GM19035 (cell line): ENCODE measurements around the gene MADD.
"Not testable (repeated sequence)": the region's sequence is repeated elsewhere in the genome, so short reads cannot be mapped to it uniquely, and the experiment has no call there.

Source experiments
- ATAC-seq: cut with Tn5 transposase; IDR thresholded peaks from one replicate; pipeline ENCODE4 v1.9.1; 2021; ENCODE audit not compliant: unreplicated experiment

MADD gene

GRCh38 chr11:47317064-47317828 lies 47.3 kb downstream of the MADD start:
- ATAC-seq: no peak

DNA sequence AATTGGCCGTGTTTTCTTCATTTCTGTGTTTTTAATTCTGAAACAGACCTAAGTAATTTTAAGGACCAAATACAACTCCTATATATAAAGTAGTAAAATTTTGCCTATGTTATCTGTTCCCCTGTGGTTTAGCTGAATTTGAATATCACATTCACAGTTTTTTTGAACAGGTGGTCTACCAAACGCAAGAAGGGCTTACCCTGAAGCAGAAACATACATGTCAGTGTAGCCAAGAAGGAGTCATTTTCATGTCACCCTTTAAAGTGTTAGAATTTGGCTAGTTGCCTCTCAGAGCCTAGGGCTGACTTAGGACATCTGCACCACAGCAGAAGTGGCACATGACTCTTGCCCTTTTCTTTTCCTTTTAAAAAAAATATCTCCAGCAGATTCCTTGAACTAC lies 48.2 kb downstream of the MADD start:
- no peak for ATAC-seq

DNA sequence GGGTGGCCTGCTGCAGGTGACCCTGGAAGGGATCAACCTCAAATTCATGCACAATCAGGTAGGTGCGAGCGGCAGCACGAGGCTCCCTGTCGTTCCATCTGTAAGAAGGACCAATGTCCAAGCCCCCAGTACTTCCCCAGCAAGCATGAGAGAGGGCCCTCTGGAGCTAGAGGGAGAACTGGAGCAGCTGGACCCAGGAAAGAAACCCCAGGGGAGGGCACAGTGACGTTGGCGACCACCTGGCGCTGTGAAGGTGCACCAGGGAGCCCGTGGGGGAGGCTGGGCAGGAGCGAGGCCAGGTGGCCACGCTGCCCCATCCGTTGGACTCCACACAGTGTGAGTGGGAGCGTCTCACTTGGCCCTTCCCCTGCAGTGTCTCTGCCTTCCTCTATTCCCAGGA lies 54.6 kb downstream of the MADD start:
- ATAC-seq: no peak

GRCh38 chr11:47325271-47326041 lies 55.5 kb downstream of the MADD start:
- ATAC-seq: no peak

DNA sequence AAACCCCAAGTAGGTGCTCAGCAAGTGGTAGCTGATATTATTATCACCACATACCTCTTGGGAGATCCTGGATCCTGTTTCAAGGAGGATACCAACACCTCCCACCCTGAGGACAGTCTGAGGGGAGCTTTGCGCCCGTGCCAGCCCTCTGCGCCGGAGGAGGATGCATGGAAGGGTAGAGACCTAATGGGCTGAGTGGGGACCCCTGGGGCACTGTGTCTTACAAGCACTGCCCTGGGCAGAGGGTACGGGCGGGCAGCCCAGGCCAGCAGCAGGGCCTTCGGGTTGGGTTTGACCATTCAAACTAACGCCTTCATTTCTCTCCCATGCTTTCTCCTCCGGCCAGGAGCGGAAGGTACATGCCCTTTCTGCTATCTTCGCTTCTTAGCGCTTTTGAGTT lies 56.3 kb downstream of the MADD start:
- no peak for ATAC-seq

- ATAC-seq: no peak
These were observed 57.1 kb downstream of the MADD start for GRCh38 chr11:47327025-47327424.

DNA sequence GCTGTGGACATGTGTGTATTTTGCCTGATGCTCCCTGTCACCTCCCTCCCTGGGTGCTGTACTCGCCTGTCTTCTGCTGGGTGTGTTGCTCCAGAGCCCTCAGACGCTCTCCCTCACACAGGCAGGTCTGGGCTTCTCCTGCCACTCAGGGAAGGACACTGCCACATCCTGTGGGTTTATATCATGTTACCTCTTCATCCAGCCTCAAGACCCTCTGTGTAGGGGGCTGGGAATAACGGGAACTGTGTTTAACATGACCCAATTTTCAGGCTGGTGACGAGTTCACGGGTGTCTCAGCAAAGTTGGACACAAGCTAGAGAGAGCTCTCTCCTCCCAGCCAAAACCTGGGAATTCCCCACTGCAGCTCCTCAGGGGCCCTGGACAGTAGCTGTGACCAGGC lies 58.0 kb downstream of the MADD start:
- ATAC-seq: no peak

DNA sequence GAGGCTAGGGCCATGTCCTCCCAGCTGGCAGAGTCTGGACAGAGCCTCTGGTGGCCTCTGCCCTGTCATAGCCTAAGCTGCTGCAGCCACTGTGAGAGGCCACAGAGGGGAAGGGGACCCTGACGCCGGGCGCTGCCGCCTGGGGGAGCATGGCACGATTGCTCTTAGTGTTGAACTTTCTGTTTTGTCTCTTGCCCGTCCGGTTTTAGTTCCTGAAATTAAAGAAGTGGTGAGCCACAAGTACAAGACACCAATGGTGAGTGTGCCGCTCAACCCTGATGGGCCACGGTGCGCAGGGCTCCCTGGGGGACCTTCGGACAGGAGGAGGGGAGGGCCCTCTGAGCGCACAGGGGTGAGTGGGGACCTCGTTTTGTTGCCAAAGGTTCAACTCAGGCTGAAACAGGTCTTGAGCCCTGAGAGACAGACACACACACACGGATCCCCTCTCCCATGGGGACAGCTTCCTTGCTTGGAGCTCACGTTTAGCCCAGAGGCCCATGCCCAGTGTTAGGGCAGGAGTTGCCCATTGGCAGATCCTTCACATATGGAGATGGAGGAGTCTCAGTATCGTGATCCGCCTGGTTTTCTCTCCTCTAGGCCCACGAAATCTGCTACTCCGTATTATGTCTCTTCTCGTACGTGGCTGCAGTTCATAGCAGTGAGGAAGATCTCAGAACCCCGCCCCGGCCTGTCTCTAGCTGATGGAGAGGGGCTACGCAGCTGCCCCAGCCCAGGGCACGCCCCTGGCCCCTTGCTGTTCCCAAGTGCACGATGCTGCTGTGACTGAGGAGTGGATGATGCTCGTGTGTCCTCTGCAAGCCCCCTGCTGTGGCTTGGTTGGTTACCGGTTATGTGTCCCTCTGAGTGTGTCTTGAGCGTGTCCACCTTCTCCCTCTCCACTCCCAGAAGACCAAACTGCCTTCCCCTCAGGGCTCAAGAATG lies 58.8 kb downstream of the MADD start:
- ATAC-seq: no peak

DNA sequence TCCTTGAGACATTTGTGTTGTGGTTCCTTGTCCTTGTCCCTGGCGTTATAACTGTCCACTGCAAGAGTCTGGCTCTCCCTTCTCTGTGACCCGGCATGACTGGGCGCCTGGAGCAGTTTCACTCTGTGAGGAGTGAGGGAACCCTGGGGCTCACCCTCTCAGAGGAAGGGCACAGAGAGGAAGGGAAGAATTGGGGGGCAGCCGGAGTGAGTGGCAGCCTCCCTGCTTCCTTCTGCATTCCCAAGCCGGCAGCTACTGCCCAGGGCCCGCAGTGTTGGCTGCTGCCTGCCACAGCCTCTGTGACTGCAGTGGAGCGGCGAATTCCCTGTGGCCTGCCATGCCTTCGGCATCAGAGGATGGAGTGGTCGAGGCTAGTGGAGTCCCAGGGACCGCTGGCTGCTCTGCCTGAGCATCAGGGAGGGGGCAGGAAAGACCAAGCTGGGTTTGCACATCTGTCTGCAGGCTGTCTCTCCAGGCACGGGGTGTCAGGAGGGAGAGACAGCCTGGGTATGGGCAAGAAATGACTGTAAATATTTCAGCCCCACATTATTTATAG lies 59.6 kb downstream of the MADD start:
- no peak for ATAC-seq

GRCh38 chr11:47329987-47330931 lies 60.3 kb downstream of the MADD start:
- ATAC-seq: no peak

DNA sequence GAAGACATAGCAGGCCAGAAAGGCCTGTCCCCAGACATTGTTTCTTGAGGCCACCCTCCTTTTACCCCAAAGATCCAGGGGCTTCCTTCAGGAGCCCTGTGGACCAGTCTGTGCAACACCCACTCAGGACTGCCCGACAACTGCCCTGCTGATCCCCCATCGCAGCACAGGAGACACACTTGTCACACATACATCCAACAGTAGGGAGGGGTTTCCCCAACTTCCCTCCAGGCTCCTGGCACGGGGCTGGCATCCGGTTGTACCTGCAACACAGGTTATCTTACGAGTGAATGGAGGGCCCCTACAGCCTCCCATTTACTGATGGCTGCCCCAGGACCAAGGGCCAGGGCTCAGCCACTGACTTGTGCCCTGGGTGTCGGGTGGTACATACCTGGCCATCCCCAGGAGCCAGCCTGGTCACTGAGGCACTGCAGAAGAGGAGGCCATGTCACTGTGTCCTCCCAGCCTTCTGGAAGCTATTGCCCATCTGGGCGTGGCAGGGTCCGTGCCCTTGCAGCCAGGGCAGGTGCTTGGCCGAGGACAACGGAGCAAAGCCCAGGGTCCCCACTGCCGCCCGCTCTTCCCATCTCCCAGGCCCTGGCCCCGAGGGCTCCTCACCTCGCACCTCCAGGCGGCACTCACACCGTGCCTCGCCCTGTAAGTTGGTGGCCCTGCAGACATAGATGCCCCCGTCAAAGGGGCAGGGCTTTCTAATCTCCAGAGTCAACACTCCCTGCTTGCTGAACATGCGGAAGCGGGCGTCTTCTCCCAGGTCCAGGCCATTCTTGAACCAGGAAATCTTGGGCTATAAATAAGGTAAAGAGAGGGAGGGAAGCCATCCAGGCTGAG lies 61.7 kb downstream of the MADD start:
- ATAC-seq: no peak

DNA sequence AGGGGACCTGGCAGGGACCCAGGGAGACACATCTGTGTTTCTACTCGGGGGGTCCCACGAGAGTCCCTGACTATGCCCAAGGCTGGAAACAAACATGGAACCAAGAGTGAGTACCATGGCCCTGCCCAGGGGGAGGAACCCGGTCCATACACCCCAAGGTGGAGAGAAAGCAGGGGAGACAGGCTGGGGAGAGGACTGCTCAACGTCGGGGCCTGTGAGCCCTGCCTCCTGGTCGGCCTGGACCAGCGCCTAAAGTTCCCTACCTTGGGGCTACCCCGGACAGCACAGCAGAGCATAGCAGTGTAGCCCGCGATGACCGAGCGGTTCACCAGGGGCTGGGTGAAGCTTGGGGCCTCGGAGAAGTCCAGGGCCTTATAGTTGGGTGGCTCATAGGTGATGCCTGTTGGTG lies 62.4 kb downstream of the MADD start:
- no peak for ATAC-seq

GRCh38 chr11:47332791-47333525 lies 63.0 kb downstream of the MADD start:
- ATAC-seq: no peak

- no peak for ATAC-seq
These were observed 63.6 kb downstream of the MADD start for GRCh38 chr11:47333526-47333845.

DNA sequence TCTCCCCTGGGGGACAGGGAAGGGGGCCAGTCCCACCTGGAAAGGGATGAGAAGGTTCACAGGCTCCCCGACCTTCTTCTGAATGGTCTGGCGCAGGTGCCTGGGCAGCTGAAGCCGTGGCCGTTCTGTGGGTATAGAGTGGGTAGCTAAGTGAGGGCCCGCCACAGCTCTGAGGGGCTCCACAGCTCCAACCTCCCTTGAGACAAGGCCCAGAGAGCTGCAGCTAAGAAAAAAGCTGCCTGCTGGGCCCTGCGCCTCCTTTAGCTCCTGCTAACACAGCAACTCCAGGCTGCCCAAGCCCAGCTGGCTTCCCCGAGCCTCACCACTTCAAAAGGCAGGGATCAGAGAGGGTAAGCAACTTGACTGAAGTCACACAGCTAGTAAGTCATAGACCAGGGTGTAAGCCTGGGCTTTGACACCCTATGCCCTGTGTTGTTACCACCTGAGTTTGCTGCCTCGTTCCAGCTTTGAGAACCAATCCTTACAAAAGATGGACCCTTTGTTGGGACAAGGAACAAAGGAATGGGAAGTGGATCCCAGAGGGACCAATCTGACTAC lies 64.0 kb downstream of the MADD start:
- ATAC-seq: no peak

DNA sequence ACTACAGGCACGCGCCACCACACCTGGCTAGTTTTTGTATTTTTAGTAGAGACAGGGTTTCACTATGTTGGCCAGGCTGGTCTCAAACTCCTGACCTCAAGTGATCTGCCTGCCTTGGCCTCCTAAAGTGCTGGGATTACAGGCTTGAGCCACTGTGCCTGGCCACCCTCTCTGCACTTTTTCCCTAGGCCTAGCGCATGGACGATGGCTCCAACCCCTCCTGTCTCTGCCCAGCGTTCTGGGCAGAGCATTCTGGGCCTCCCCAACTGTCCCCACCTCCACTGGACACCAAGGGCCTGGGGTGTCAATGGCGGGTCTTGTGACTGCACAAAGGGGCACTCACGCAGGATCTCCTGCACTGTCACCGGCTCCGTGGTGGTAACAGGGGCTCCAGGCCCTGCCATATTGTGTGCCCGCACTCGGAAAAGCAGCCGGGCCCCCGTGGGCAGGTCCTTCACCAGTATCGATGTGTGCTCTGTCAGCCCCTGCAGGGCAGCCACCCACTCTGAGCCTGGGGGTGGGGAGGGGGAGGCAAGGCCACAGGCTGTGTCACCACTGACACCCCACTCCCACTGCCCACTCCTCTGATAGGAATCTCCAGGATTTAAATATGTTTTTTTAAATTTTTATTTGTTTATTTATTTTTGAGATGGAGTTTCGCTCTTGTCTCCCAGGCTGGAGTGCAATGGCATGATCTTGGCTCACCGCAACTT lies 64.9 kb downstream of the MADD start:
- not testable (repeated sequence) for ATAC-seq

DNA sequence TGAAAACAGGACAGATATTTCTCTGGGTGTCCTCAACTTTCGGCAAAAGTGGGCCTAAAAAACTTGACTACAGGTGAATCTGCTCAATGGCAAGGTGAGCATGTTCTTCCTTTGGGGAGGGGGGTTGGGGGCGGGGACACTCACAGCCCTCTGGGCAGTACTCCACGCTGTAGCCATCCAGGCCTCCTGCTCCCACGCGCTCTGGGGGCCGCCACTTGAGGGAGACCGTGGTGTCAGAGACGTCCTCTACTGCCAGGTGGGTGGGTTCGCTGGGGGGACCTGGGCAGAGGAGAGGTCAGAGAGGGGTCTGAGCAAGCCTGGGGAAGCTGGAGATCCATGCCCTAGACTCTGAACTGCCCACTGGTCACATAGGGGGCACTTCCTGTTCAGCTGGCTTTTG lies 65.8 kb downstream of the MADD start:
- ATAC-seq: no peak

DNA sequence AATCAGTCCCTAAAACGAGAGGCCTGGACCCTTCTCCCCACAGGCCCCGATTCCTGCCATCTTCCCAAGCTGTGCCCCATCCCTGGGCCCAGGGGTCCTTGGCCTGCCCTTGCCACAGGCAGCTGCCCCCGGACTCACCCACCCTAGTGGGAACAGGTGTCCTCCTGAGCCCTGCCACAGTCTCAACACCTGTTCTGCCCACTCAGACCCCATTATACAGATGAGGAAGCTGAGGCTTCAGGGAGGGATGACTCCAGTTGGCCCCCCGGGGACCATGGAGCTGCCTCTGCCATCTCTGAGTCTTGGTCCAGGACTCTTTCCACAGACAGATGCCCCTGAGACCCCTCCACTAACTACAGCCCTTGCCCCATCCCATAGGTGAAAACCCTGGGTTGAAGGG lies 66.7 kb downstream of the MADD start:
- ATAC-seq: no peak
